Fibroblast of lung (primary cell): ENCODE data around the gene L3MBTL4. TPM values are rescaled to one million over a fixed set of nuclear protein-coding genes. Genes with fewer than 3 reads are reported as not detected.

Experiments used
- DNase-seq, 2 donors: peaks; one replicate each; pipeline versions ENCODE4 v3.0.0 to v3.0.0-alpha.2; 2010; ENCODE audit warnings: low read depth in 2 of 2
- H2AFZ ChIP-seq: 2 replicates; pipeline ENCODE4 v1.5.1; 2012; ENCODE audit warnings: low read length, control low read depth, inconsistent platforms
- H3K27ac ChIP-seq: 2 replicates; pipeline ENCODE4 v1.5.1; 2011; ENCODE audit warnings: low read length, control low read depth; ENCODE audit not compliant: insufficient read depth
- H3K27me3 ChIP-seq: 2 replicates; pipeline ENCODE4 v1.5.1; 2011; ENCODE audit warnings: mild to moderate bottlenecking, low read length; ENCODE audit not compliant: control insufficient read depth, insufficient read depth
- H3K36me3 ChIP-seq: 2 replicates; pipeline ENCODE4 v1.5.1; 2011; ENCODE audit warnings: low read length; ENCODE audit not compliant: control insufficient read depth, insufficient read depth
- H3K4me1 ChIP-seq: 2 replicates; pipeline ENCODE4 v1.5.1; 2011; ENCODE audit warnings: low read length; ENCODE audit not compliant: control insufficient read depth, insufficient read depth; ENCODE audit errors: extremely low read depth
- H3K4me2 ChIP-seq: 2 replicates; pipeline ENCODE4 v1.5.1; 2011; ENCODE audit warnings: low read length, control low read depth; ENCODE audit not compliant: insufficient read depth; ENCODE audit errors: extremely low read depth
- H3K4me3 ChIP-seq, 4 experiments: fragments of 200-600 bp in 1 of 4; sonication (generic) in 1 of 4; replicated peaks in 1 of 4; 2 replicates each; pipeline ENCODE4 v1.5.1; 2011 to 2016; ENCODE audit warnings: low read length in 4 of 4, low read depth in 3 of 4, mild to moderate bottlenecking in 3 of 4, control low read depth in 2 of 4, inconsistent platforms in 1 of 4, mixed read lengths in 1 of 4; ENCODE audit not compliant: insufficient read depth in 1 of 4; ENCODE audit errors: control extremely low read depth in 1 of 4
- H3K79me2 ChIP-seq: 2 replicates; pipeline ENCODE4 v1.5.1; 2012; ENCODE audit warnings: mild to moderate bottlenecking, low read length, inconsistent platforms; ENCODE audit not compliant: control insufficient read depth, insufficient read depth
- H3K9ac ChIP-seq: 2 replicates; pipeline ENCODE4 v1.5.1; 2011; ENCODE audit warnings: mild to moderate bottlenecking, low read length, control low read depth; ENCODE audit not compliant: insufficient read depth
- H3K9me3 ChIP-seq: 2 replicates; pipeline ENCODE4 v1.5.1; 2012; ENCODE audit warnings: low read depth, low read length; ENCODE audit not compliant: control insufficient read depth, insufficient read depth
- H4K20me1 ChIP-seq: 2 replicates; pipeline ENCODE4 v1.5.1; 2011; ENCODE audit warnings: low read length; ENCODE audit not compliant: control insufficient read depth, insufficient read depth; ENCODE audit errors: extremely low read depth
- EZH2 ChIP-seq: IDR thresholded peaks from 2 replicates; pipeline ENCODE4 v1.5.1; 2012; ENCODE audit warnings: low read length, control low read depth, mild to moderate bottlenecking; ENCODE audit errors: missing control alignments
- polyA plus RNA-seq, 2 donors: library from polyadenylated mRNA; depleted of rRNA in 1 of 2; stranded (reverse) in 1 of 2; unstranded in 1 of 2; fragments of >200 nt; gene quantifications; 2 replicates each; pipeline ENCODE4 v1.2.1, GENCODE V29; 2011 to 2012; ENCODE audit warnings: missing spikeins in 1 of 2
- total RNA-seq: library from RNA; depleted of rRNA; stranded (reverse); fragments of >200 nt; gene quantifications from 2 replicates; pipeline ENCODE4 v1.2.1, GENCODE V29; 2014
- TF ChIP-seq, protein P1 (sequence below), 2 donors: IDR thresholded peaks in 1 of 2; conservative IDR thresholded peaks in 1 of 2; 1 replicate in 1 of 2; 2 replicates in 1 of 2; pipeline ENCODE4 v1.5.1; 2011 to 2012; ENCODE audit warnings: low read length in 2 of 2, control low read depth in 1 of 2, inconsistent platforms in 1 of 2, low read depth in 1 of 2, mild to moderate bottlenecking in 1 of 2

The L3MBTL4 gene
- total and polyA plus RNA-seq, 2 donors (not counting 1 experiment from before 2014, with no cell fraction given): 0.06 to 0.33 TPM

DNA sequence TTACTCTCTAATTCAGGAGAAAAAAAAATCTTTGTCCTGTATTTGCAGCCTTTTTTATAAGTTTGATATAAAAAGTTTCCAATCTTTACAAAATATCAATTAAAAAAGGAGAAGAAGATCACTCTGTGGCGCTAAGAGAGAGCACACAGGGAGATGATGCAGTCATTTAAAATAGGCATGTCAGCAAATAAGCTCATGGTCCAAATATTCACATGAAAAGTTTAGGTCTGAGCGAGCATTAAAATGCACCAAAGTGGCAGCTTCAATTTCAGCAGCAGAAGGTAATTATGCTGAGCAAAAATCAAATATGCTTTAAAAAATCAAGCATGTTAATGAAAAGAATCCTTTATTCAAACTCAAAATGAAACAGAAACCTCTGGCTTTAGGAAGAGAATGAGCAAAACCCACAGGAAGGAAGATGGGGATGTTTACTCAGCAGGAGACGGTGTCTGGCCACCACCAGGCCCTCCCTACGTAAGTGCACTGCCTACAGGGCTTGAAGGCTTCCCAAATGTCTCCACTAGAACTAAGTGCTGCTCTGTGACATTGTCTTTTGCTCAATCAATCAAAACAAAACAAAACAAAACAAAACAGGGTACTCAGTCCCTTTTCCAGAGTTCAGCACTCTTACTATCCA, 120.4 kb downstream of the L3MBTL4 start:
- TF ChIP-seq, protein P1, sequence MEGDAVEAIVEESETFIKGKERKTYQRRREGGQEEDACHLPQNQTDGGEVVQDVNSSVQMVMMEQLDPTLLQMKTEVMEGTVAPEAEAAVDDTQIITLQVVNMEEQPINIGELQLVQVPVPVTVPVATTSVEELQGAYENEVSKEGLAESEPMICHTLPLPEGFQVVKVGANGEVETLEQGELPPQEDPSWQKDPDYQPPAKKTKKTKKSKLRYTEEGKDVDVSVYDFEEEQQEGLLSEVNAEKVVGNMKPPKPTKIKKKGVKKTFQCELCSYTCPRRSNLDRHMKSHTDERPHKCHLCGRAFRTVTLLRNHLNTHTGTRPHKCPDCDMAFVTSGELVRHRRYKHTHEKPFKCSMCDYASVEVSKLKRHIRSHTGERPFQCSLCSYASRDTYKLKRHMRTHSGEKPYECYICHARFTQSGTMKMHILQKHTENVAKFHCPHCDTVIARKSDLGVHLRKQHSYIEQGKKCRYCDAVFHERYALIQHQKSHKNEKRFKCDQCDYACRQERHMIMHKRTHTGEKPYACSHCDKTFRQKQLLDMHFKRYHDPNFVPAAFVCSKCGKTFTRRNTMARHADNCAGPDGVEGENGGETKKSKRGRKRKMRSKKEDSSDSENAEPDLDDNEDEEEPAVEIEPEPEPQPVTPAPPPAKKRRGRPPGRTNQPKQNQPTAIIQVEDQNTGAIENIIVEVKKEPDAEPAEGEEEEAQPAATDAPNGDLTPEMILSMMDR (conservative IDR thresholded peaks at IDR 0.05 in 1 of 2, IDR thresholded peaks at IDR 0.05 in 1 of 2; ENCODE audit: low read depth in 1 of 2, low read length in 2 of 2): no peak
- no peak for TF ChIP-seq EZH2

DNA sequence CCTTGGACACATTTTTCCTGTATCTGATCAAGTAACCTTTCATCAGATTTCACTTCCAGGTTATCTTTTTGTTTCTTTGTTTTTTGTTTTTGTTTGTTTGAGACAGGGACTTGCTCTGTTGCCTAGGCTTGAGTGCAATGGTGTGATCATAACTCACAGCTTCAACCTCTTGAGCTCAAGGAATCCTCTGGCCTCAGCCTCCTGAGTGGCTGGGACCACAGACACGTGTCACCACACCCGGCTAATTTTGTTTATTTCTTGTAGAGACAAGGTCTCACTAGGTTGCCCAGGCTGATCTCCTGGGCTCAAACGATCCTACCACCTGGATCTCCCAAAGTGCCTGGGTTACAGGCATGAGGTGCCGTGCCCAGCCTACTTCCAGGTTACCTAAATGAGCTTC, 124.9 kb downstream of the L3MBTL4 start:
- Histone ChIP-seq H3K36me3 (no peaks in the 10 kb centered on the region), H3K9ac (no peak overlapping the region)
- DNase-seq: no peak

More for the DNA sequence above, 120.4 kb downstream of the L3MBTL4 start:
- Histone ChIP-seq H3K4me1 (no peaks in the 10 kb centered on the region), H3K9me3 (no peaks in the 10 kb centered on the region), H3K27ac (no peak overlapping the region), H3K27me3 (no peaks in the 10 kb centered on the region), H4K20me1 (no peaks in the 10 kb centered on the region), H3K4me3 (no peak overlapping the region), H3K79me2 (no peaks in the 10 kb centered on the region), H3K36me3 (no peaks in the 10 kb centered on the region), H3K9ac (no peak overlapping the region), H3K4me2 (no peak overlapping the region), H2AFZ (no peak overlapping the region)
- no peak for DNase-seq

DNA sequence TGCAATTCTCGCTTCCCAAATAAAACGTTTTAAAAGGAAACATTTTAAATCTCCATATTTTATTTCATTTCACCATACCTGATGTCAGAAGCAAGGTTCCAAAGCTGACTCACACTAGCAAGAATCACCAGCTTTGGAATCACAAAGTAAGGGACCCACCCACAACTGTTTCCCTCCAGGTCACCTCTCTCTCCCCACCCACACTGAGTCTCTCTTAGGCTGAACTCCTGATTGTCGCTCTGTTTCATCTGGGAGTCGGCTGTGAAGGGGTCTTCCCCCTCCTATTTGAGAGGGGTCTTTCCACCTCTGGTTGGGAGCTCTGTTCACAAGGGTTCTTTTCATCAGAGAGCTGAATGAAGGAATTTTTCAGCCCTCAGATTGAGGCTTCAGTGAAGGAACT, 128.1 kb downstream of the L3MBTL4 start:
- Histone ChIP-seq H3K27ac (no peak overlapping the region), H3K27me3 (no peaks in the 10 kb centered on the region), H3K9ac (no peak overlapping the region), H3K4me1 (no peaks in the 10 kb centered on the region), H3K4me3 (no peak overlapping the region), H2AFZ (no peak overlapping the region), H3K36me3 (no peaks in the 10 kb centered on the region), H4K20me1 (no peaks in the 10 kb centered on the region), H3K4me2 (no peak overlapping the region), H3K79me2 (no peaks in the 10 kb centered on the region), H3K9me3 (no peaks in the 10 kb centered on the region)
- TF ChIP-seq EZH2: no peak
- TF ChIP-seq, protein P1 (conservative IDR thresholded peaks at IDR 0.05 in 1 of 2, IDR thresholded peaks at IDR 0.05 in 1 of 2; ENCODE audit: low read depth in 1 of 2, low read length in 2 of 2): no peak
- DNase-seq: no peak

More for the DNA sequence above, 124.9 kb downstream of the L3MBTL4 start:
- Histone ChIP-seq H3K4me2 (no peak overlapping the region), H3K9me3 (no peaks in the 10 kb centered on the region), H3K79me2 (no peaks in the 10 kb centered on the region), H4K20me1 (no peaks in the 10 kb centered on the region), H2AFZ (no peak overlapping the region), H3K27me3 (no peaks in the 10 kb centered on the region), H3K4me1 (no peaks in the 10 kb centered on the region), H3K4me3 (no peak overlapping the region), H3K27ac (no peak overlapping the region)
- TF ChIP-seq, protein P1 (conservative IDR thresholded peaks at IDR 0.05 in 1 of 2, IDR thresholded peaks at IDR 0.05 in 1 of 2; ENCODE audit: low read depth in 1 of 2, low read length in 2 of 2): no peak
- no peak for TF ChIP-seq EZH2
